Measurements from ENCODE around the gene KIF1B. TPM values are rescaled to one million over a fixed set of nuclear protein-coding genes. Genes with fewer than 3 reads are reported as not detected.
"Not testable (repeated sequence)": the region's sequence is repeated elsewhere in the genome, so short reads cannot be mapped to it uniquely, and the experiment has no call there.

Gene KIF1B
- total RNA-seq, 1 donor from 2014 or later = 32.7 TPM

GRCh38 chr1:10386761-10387676, 176.6 kb downstream of the KIF1B start:
- peak; percentile 50 for ATAC-seq

- ATAC-seq = peak; percentile 87
Observed at GRCh38 chr1:10387677-10388386, 177.5 kb downstream of the KIF1B start.

- ATAC-seq = peak; percentile 37
Observed at GRCh38 chr1:10388387-10388715, 178.0 kb downstream of the KIF1B start.

GRCh38 chr1:10389271-10389973, 179.1 kb downstream of the KIF1B start:
- ATAC-seq = no peak

GRCh38 chr1:10396870-10397269, 186.5 kb downstream of the KIF1B start:
- ATAC-seq = no peak

- no peak for ATAC-seq
Observed at GRCh38 chr1:10398278-10398733, 187.9 kb downstream of the KIF1B start.

GRCh38 chr1:10398734-10399443, 188.5 kb downstream of the KIF1B start, which contains the start of gene PGD:
TSS of gene PGD (plus strand) at chr1:10399064. CDS start at chr1:10399118, 54 bp downstream.
- peak; percentile 98 for ATAC-seq

GRCh38 chr1:10399444-10399941, 189.1 kb downstream of the KIF1B start:
- ATAC-seq = no peak

- ATAC-seq = no peak
Observed at GRCh38 chr1:10400013-10400412, 189.6 kb downstream of the KIF1B start.

- no peak for ATAC-seq
Observed at GRCh38 chr1:10401281-10401680, 190.9 kb downstream of the KIF1B start.

GRCh38 chr1:10402729-10403274, 192.4 kb downstream of the KIF1B start:
- no peak for ATAC-seq

- no peak for ATAC-seq
Observed at GRCh38 chr1:10407201-10407600, 196.8 kb downstream of the KIF1B start.

- ATAC-seq = peak; percentile 92
Observed at GRCh38 chr1:10415211-10415930, 205.0 kb downstream of the KIF1B start.

GRCh38 chr1:10415967-10416366, 205.6 kb downstream of the KIF1B start:
- ATAC-seq = not testable (repeated sequence)

- ATAC-seq = not testable (repeated sequence)
Observed at GRCh38 chr1:10418741-10419140, 208.4 kb downstream of the KIF1B start.

GRCh38 chr1:10419351-10419750, 209.0 kb downstream of the KIF1B start:
- peak; percentile 4 for ATAC-seq

GRCh38 chr1:10421637-10422036, 211.3 kb downstream of the KIF1B start:
- no peak for ATAC-seq

GRCh38 chr1:10424034-10424433, 213.7 kb downstream of the KIF1B start:
- peak; percentile 14 for ATAC-seq

GRCh38 chr1:10424651-10425050, 214.3 kb downstream of the KIF1B start:
- ATAC-seq = no peak

- not testable (repeated sequence) for ATAC-seq
Observed at GRCh38 chr1:10425826-10426534, 215.6 kb downstream of the KIF1B start.

- ATAC-seq = not testable (repeated sequence)
Observed at GRCh38 chr1:10426535-10426848, 216.1 kb downstream of the KIF1B start.
